K562 (cell line): ENCODE measurements around the gene BTBD17. TPM values are rescaled to one million over a fixed set of nuclear protein-coding genes. Genes with fewer than 3 reads are reported as not detected.

Source experiments
- CBFB ChIP-seq: sonication (generic); formaldehyde crosslinking; IDR thresholded peaks from 2 replicates; pipeline ENCODE4 v1.4.0; 2020; ENCODE audit warnings: mild to moderate bottlenecking, missing genetic modification reagents
- CHD1 ChIP-seq: fragments of 200-600 bp; sonication (generic); IDR thresholded peaks from one replicate; pipeline ENCODE4 v1.6.1; 2012; ENCODE audit warnings: mild to moderate bottlenecking, moderate library complexity, low read length, inconsistent platforms
- CREM ChIP-seq: IDR thresholded peaks from 2 replicates; pipeline ENCODE4 v1.6.1; 2014; ENCODE audit warnings: antibody characterized with exemption, low read depth
- ETV5 ChIP-seq: sonication (generic); formaldehyde crosslinking; IDR thresholded peaks from 2 replicates; pipeline ENCODE4 v1.4.0; 2020; ENCODE audit warnings: low read depth, mild to moderate bottlenecking, missing genetic modification reagents
- FOXK1 ChIP-seq: sonication (generic); formaldehyde crosslinking; IDR thresholded peaks from 2 replicates; pipeline ENCODE4 v1.8.0; 2022; ENCODE audit warnings: missing genetic modification reagents, mild to moderate bottlenecking, borderline replicate concordance
- HDAC6 ChIP-seq: IDR thresholded peaks from 2 replicates; pipeline ENCODE4 v1.6.1; 2012; ENCODE audit warnings: low read depth, mild to moderate bottlenecking, control low read depth, inconsistent platforms, low read length, moderate library complexity
- HNRNPL ChIP-seq: fragments of 200-400 bp; formaldehyde crosslinking; IDR thresholded peaks from 2 replicates; pipeline ENCODE4 v1.6.1; 2017; ENCODE audit warnings: low read depth, mild to moderate bottlenecking, low read length
- KDM2B ChIP-seq: fragments of 250-450 bp; sonication (Bioruptor Pico); IDR thresholded peaks from 2 replicates; pipeline ENCODE4 v1.8.0; 2021; ENCODE audit warnings: mild to moderate bottlenecking, moderate library complexity
- KDM5B ChIP-seq: fragments of 200-600 bp; sonication (generic); IDR thresholded peaks from 2 replicates; pipeline ENCODE4 v1.6.1; 2012; ENCODE audit warnings: low read depth, mild to moderate bottlenecking, moderate library complexity, low read length, control low read depth, inconsistent platforms; ENCODE audit not compliant: insufficient replicate concordance
- NR2F6 ChIP-seq: fragments of 450-650 bp; formaldehyde crosslinking; IDR thresholded peaks from 2 replicates; pipeline ENCODE4 v1.4.0; 2020; ENCODE audit warnings: mild to moderate bottlenecking
- POU5F1 ChIP-seq: fragments of 150-350 bp; IDR thresholded peaks from 2 replicates; pipeline ENCODE4 v1.6.1; 2014; ENCODE audit warnings: borderline replicate concordance, low read length, low read depth, mild to moderate bottlenecking; ENCODE audit not compliant: partially characterized antibody
- RFX1 ChIP-seq: fragments of 450-650 bp; IDR thresholded peaks from 2 replicates; pipeline ENCODE4 v1.6.1; 2016; ENCODE audit warnings: mild to moderate bottlenecking, moderate library complexity
- RFX5 ChIP-seq: IDR thresholded peaks from 2 replicates; pipeline ENCODE4 v1.6.1; 2011; ENCODE audit warnings: low read depth, mild to moderate bottlenecking, improper control_type of control experiment, low read length
- RNF2 ChIP-seq: sonication (generic); IDR thresholded peaks from 2 replicates; pipeline ENCODE4 v1.6.1; 2016
- SMARCB1 ChIP-seq: IDR thresholded peaks from 2 replicates; pipeline ENCODE4 v1.6.1; 2011; ENCODE audit warnings: improper control_type of control experiment, low read depth; ENCODE audit not compliant: insufficient read length
- SMARCC2 ChIP-seq: fragments of 450-650 bp; IDR thresholded peaks from 2 replicates; pipeline ENCODE4 v1.6.1; 2017; ENCODE audit warnings: antibody characterized with exemption, moderate library complexity, mild to moderate bottlenecking, low read depth
- ZBTB7A ChIP-seq: IDR thresholded peaks from 2 replicates; pipeline ENCODE4 v1.6.1; 2011; ENCODE audit warnings: low read depth, mild to moderate bottlenecking, low read length, moderate library complexity, borderline replicate concordance; ENCODE audit not compliant: control insufficient read depth
- ZNF239 ChIP-seq: fragments of 250-450 bp; sonication (Bioruptor Pico); IDR thresholded peaks from 2 replicates; pipeline ENCODE4 v1.4.0; 2020; ENCODE audit warnings: mild to moderate bottlenecking
- ZNF699 ChIP-seq: fragments of 250-450 bp; sonication (Bioruptor Pico); IDR thresholded peaks from 2 replicates; pipeline ENCODE4 v1.8.0; 2021; ENCODE audit warnings: mild to moderate bottlenecking, moderate library complexity; ENCODE audit not compliant: insufficient replicate concordance
- polyA plus RNA-seq, 8 experiments: library from polyadenylated mRNA; depleted of rRNA in 4 of 8; stranded (reverse) in 5 of 8; unstranded in 3 of 8; fragments of >200 nt; fragmentation: Nextera tagmentation in 2 of 8; fragmentation: Illumina TruSeq in 1 of 8; extraction: Ambion mirVana in 2 of 8; extraction: Trizol in 1 of 8; gene quantifications; 2 replicates each; pipeline versions ENCODE4 v1.2.1 to v1.2.3, GENCODE V29; 2011 to 2014; ENCODE audit warnings: inconsistent platforms in 1 of 8, missing spikeins in 1 of 8
- total RNA-seq, 7 experiments: library from RNA; depleted of rRNA in 6 of 7; stranded (reverse); fragments of >200 nt in 6 of 7; fragmentation: Illumina TruSeq in 2 of 7; extraction: Trizol in 2 of 7; gene quantifications; 2 replicates each; pipeline versions ENCODE4 v1.2.1 to v1.2.3, GENCODE V29; 2011 to 2021; ENCODE audit warnings: low replicate concordance in 1 of 7
- TF ChIP-seq, protein P1 (sequence below): fragments of 450-650 bp; formaldehyde crosslinking; IDR thresholded peaks from 2 replicates; pipeline ENCODE4 v1.4.0; 2020; ENCODE audit warnings: mild to moderate bottlenecking, moderate library complexity
- TF ChIP-seq, protein P2 (sequence below): fragments of 450-650 bp; IDR thresholded peaks from 2 replicates; pipeline ENCODE4 v1.6.1; 2017; ENCODE audit warnings: antibody characterized with exemption
- TF ChIP-seq, protein P3 (sequence below): IDR thresholded peaks from 3 replicates; pipeline ENCODE4 v1.6.1; 2011; ENCODE audit warnings: borderline replicate concordance, mild to moderate bottlenecking, moderate library complexity; ENCODE audit not compliant: insufficient read length; ENCODE audit errors: extremely low read depth
- TF ChIP-seq, protein P4 (sequence below): fragments of 450-650 bp; IDR thresholded peaks from 2 replicates; pipeline ENCODE4 v1.6.1; 2016; ENCODE audit warnings: missing biosample characterization, missing genetic modification characterization

BTBD17 gene
- total and polyA plus RNA-seq, 9 of the 15 experiments (the other 6 are each of a cell fraction or from before 2014, with no cell fraction given), result not detected

DNA sequence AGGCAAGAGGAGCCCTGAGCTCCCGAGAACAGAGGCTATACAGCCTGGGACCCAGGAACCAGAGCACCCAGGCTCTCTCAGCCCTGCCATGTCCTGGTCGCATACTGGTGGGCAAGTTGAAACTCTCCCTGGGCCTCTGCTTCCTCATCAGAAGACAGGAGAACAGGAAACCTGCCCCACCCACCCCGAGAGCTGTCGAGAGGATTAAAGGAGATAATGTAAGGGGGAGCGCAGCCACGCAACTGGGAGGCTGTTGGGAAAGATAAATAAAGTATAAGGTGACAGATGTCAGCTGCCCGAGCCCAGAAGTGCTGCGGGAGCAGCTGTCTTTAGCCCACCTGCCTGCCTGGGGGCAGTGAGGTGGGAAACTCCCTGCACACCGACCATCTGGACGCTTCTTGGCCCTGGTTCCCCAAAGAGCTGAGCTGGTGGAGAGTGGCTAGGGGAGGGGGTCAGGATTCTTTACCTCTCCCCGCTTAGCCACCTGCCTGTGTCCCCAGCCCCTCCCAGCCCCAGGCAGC is 28.8 kb downstream of the BTBD17 start (continued):
- TF ChIP-seq, protein P1, sequence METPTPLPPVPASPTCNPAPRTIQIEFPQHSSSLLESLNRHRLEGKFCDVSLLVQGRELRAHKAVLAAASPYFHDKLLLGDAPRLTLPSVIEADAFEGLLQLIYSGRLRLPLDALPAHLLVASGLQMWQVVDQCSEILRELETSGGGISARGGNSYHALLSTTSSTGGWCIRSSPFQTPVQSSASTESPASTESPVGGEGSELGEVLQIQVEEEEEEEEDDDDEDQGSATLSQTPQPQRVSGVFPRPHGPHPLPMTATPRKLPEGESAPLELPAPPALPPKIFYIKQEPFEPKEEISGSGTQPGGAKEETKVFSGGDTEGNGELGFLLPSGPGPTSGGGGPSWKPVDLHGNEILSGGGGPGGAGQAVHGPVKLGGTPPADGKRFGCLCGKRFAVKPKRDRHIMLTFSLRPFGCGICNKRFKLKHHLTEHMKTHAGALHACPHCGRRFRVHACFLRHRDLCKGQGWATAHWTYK (CRISPR knock-in tag), result no peak
- TF ChIP-seq KDM5B, result no peak
- TF ChIP-seq ZBTB7A, result no peak; the same call in 1 of the 2 replicates
- TF ChIP-seq RFX5, result no peak
- no peak for TF ChIP-seq SMARCC2
- no peak for TF ChIP-seq SMARCB1
- TF ChIP-seq RNF2, result no peak
- no peak for TF ChIP-seq HDAC6
- TF ChIP-seq RFX1, result no peak
- TF ChIP-seq ZNF699, result no peak
- TF ChIP-seq NR2F6 (CRISPR knock-in tag), result no peak
- TF ChIP-seq POU5F1, result no peak
- no peak for TF ChIP-seq FOXK1 (CRISPR knock-in tag)
- TF ChIP-seq ETV5, result no peak
- TF ChIP-seq, protein P2, sequence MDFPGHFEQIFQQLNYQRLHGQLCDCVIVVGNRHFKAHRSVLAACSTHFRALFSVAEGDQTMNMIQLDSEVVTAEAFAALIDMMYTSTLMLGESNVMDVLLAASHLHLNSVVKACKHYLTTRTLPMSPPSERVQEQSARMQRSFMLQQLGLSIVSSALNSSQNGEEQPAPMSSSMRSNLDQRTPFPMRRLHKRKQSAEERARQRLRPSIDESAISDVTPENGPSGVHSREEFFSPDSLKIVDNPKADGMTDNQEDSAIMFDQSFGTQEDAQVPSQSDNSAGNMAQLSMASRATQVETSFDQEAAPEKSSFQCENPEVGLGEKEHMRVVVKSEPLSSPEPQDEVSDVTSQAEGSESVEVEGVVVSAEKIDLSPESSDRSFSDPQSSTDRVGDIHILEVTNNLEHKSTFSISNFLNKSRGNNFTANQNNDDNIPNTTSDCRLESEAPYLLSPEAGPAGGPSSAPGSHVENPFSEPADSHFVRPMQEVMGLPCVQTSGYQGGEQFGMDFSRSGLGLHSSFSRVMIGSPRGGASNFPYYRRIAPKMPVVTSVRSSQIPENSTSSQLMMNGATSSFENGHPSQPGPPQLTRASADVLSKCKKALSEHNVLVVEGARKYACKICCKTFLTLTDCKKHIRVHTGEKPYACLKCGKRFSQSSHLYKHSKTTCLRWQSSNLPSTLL, result no peak
- TF ChIP-seq CREM, result peak; percentile 70
- TF ChIP-seq, protein P3, sequence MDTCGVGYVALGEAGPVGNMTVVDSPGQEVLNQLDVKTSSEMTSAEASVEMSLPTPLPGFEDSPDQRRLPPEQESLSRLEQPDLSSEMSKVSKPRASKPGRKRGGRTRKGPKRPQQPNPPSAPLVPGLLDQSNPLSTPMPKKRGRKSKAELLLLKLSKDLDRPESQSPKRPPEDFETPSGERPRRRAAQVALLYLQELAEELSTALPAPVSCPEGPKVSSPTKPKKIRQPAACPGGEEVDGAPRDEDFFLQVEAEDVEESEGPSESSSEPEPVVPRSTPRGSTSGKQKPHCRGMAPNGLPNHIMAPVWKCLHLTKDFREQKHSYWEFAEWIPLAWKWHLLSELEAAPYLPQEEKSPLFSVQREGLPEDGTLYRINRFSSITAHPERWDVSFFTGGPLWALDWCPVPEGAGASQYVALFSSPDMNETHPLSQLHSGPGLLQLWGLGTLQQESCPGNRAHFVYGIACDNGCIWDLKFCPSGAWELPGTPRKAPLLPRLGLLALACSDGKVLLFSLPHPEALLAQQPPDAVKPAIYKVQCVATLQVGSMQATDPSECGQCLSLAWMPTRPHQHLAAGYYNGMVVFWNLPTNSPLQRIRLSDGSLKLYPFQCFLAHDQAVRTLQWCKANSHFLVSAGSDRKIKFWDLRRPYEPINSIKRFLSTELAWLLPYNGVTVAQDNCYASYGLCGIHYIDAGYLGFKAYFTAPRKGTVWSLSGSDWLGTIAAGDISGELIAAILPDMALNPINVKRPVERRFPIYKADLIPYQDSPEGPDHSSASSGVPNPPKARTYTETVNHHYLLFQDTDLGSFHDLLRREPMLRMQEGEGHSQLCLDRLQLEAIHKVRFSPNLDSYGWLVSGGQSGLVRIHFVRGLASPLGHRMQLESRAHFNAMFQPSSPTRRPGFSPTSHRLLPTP, result no peak
- no peak for TF ChIP-seq HNRNPL
- no peak for TF ChIP-seq CHD1
- TF ChIP-seq CBFB (CRISPR knock-in tag), result no peak
- TF ChIP-seq, protein P4, sequence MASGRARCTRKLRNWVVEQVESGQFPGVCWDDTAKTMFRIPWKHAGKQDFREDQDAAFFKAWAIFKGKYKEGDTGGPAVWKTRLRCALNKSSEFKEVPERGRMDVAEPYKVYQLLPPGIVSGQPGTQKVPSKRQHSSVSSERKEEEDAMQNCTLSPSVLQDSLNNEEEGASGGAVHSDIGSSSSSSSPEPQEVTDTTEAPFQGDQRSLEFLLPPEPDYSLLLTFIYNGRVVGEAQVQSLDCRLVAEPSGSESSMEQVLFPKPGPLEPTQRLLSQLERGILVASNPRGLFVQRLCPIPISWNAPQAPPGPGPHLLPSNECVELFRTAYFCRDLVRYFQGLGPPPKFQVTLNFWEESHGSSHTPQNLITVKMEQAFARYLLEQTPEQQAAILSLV (tag), result no peak
- no peak for TF ChIP-seq KDM2B (CRISPR knock-in tag)
- no peak for TF ChIP-seq ZNF239 (CRISPR knock-in tag)
